ENCODE measurements around the gene ADARB1. TPM values are rescaled to one million over a fixed set of nuclear protein-coding genes. Genes with fewer than 3 reads are reported as not detected.

ADARB1 gene
- total RNA-seq, 1 experiment from 2014 or later, result 14.1 TPM

GRCh38 chr21:45075596-45076244, 1.3 kb downstream of the ADARB1 start:
- H4K20me1 ChIP-seq (ENCODE audit: low read length), result no peaks in the 10 kb centered on the region
- ATAC-seq, result peak; percentile 8; the same call in 1 of the 2 replicates
- peak overlapping the region; percentile 88 for H3K4me3 ChIP-seq (ENCODE audit: low read length)
- H3K9me3 ChIP-seq (ENCODE audit: low read length), result no peaks in the 10 kb centered on the region
- peaks cover 59% of the 10 kb centered on the region for H3K79me2 ChIP-seq (ENCODE audit: low read length)
- peak overlapping the region; percentile 73 for H2AFZ ChIP-seq (ENCODE audit: low read length)
- H3K4me2 ChIP-seq (ENCODE audit: low read length), result peak overlapping the region; percentile 95
- BruUV-seq (replicated peaks), result TSS peak; percentile 46
- no peaks in the 10 kb centered on the region for H3K9me2 ChIP-seq (replicated peaks; ENCODE audit: low read length)
- ChIA-PET POLR2A (ENCODE audit: unreplicated experiment) (no interaction called here), CTCF (interaction anchor here (0.6 kb wide), 1 partner anchor 136 kb away, joined by 3 read pairs; no protein-coding TSS in a partner anchor)
- H3F3A ChIP-seq (ENCODE audit: low read length, unreplicated experiment), result no peaks in the 10 kb centered on the region
- H3K9ac ChIP-seq (ENCODE audit: low read length), result peak overlapping the region; percentile 62
- no peaks in the 10 kb centered on the region for H3K36me3 ChIP-seq (ENCODE audit: low read depth, low read length)
- H3K27me3 ChIP-seq (ENCODE audit: low read length), result no peaks in the 10 kb centered on the region
- peak; percentile 33 for DNase-seq
- H3K4me1 ChIP-seq (ENCODE audit: insufficient read depth, low read length), result peaks cover 24% of the 10 kb centered on the region
- intact Hi-C loops (cut with micrococcal nuclease), result loop anchor here (1.0 to 10.0 kb wide), 4 partner anchors 27 to 131 kb away; partner anchors contain the start of gene SLX9
- no peak for TF ChIP-seq EZH2phosphoT487 (IDR thresholded peaks at IDR 0.05; ENCODE audit: borderline replicate concordance, low read length)
- no peak for TF ChIP-seq CTCF (conservative IDR thresholded peaks at IDR 0.05; ENCODE audit: low read depth, low read length)
- no peak for TF ChIP-seq EZH2 (IDR thresholded peaks at IDR 0.05; ENCODE audit: low read length, unreplicated experiment)
- H3K27ac ChIP-seq (ENCODE audit: low read length), result no peak overlapping the region

GRCh38 chr21:45076245-45076711, 1.9 kb downstream of the ADARB1 start:
- Histone ChIP-seq H3K4me2 (ENCODE audit: low read length) (peak overlapping the region; percentile 95), H4K20me1 (ENCODE audit: low read length) (no peaks in the 10 kb centered on the region), H3K36me3 (ENCODE audit: low read depth, low read length) (no peaks in the 10 kb centered on the region), H3K27ac (ENCODE audit: low read length) (no peak overlapping the region), H3K4me1 (ENCODE audit: insufficient read depth, low read length) (peaks cover 29% of the 10 kb centered on the region), H3K4me3 (ENCODE audit: low read length) (peak overlapping the region; percentile 88), H3K79me2 (ENCODE audit: low read length) (peaks cover 63% of the 10 kb centered on the region), H3F3A (ENCODE audit: low read length, unreplicated experiment) (no peaks in the 10 kb centered on the region), H2AFZ (ENCODE audit: low read length) (peak overlapping the region; percentile 73; the same call in 1 of the 2 replicates), H3K27me3 (ENCODE audit: low read length) (no peaks in the 10 kb centered on the region), H3K9me2 (replicated peaks; ENCODE audit: low read length) (no peaks in the 10 kb centered on the region), H3K9me3 (ENCODE audit: low read length) (no peaks in the 10 kb centered on the region), H3K9ac (ENCODE audit: low read length) (peak overlapping the region; percentile 62; the same call in 1 of the 2 replicates)
- TF ChIP-seq CTCF (conservative IDR thresholded peaks at IDR 0.05; ENCODE audit: low read depth, low read length) (no peak), EZH2phosphoT487 (IDR thresholded peaks at IDR 0.05; ENCODE audit: borderline replicate concordance, low read length) (no peak), EZH2 (IDR thresholded peaks at IDR 0.05; ENCODE audit: low read length, unreplicated experiment) (no peak)
- ChIA-PET CTCF (interaction anchor here (0.6 kb wide), 1 partner anchor 136 kb away, joined by 3 read pairs; no protein-coding TSS in a partner anchor), POLR2A (ENCODE audit: unreplicated experiment) (no interaction called here)
- DNase-seq (peak; percentile 28), ATAC-seq (peak; percentile 14; the same call in 1 of the 2 replicates)
- intact Hi-C loops (cut with micrococcal nuclease), result loop anchor here (10.0 kb wide), 1 partner anchor 131 kb away; the partner anchor contains the start of gene SLX9
- no TSS peak for BruUV-seq (replicated peaks)

- H3F3A ChIP-seq (ENCODE audit: low read length, unreplicated experiment), result no peaks in the 10 kb centered on the region
- TF ChIP-seq CTCF (conservative IDR thresholded peaks at IDR 0.05; ENCODE audit: low read depth, low read length) (no peak), EZH2phosphoT487 (IDR thresholded peaks at IDR 0.05; ENCODE audit: borderline replicate concordance, low read length) (no peak), EZH2 (IDR thresholded peaks at IDR 0.05; ENCODE audit: low read length, unreplicated experiment) (no peak)
- POLR2A ChIA-PET (ENCODE audit: unreplicated experiment), result no interaction called here
- no peaks in the 10 kb centered on the region for H3K27me3 ChIP-seq (ENCODE audit: low read length)
- no peak overlapping the region for H2AFZ ChIP-seq (ENCODE audit: low read length)
- peaks cover 71% of the 10 kb centered on the region for H3K79me2 ChIP-seq (ENCODE audit: low read length)
- CTCF ChIA-PET, result no interaction called here
- H3K9me3 ChIP-seq (ENCODE audit: low read length), result no peaks in the 10 kb centered on the region
- no peak overlapping the region for H3K4me3 ChIP-seq (ENCODE audit: low read length)
- no peak for DNase-seq
- H3K9ac ChIP-seq (ENCODE audit: low read length), result no peak overlapping the region
- BruUV-seq (replicated peaks), result no TSS peak
- no peak for ATAC-seq
- H4K20me1 ChIP-seq (ENCODE audit: low read length), result no peaks in the 10 kb centered on the region
- no peak overlapping the region for H3K4me2 ChIP-seq (ENCODE audit: low read length)
- no peaks in the 10 kb centered on the region for H3K9me2 ChIP-seq (replicated peaks; ENCODE audit: low read length)
- H3K36me3 ChIP-seq (ENCODE audit: low read depth, low read length), result no peaks in the 10 kb centered on the region
- no peak overlapping the region for H3K27ac ChIP-seq (ENCODE audit: low read length)
- intact Hi-C loops (cut with micrococcal nuclease), result loop anchor here (10.0 kb wide), 1 partner anchor 134 kb away; the partner anchor contains the start of gene SLX9
- H3K4me1 ChIP-seq (ENCODE audit: insufficient read depth, low read length), result peaks cover 25% of the 10 kb centered on the region
These were observed 4.0 kb downstream of the ADARB1 start for GRCh38 chr21:45078371-45078770.

All from PC-3 (cell line).